Thyroid gland (tissue), 4 donors: ENCODE results near the gene CHL1.

Source experiments
- POLR2A ChIP-seq, 2 donors: fragments of 450-650 bp; IDR thresholded peaks; one replicate each; pipeline ENCODE4 v1.6.1; 2017; ENCODE audit warnings: antibody characterized with exemption in 2 of 2, mild to moderate bottlenecking in 2 of 2, moderate library complexity in 1 of 2
- TF ChIP-seq, protein P1 (sequence below), 6 experiments: fragments of 200-600 bp in 3 of 6; fragments of 450-650 bp in 3 of 6; sonication (generic) in 3 of 6; IDR thresholded peaks; one replicate each; pipeline ENCODE4 v1.5.1; 2016 to 2019; ENCODE audit warnings: antibody characterized with exemption in 6 of 6, mild to moderate bottlenecking in 2 of 6, inconsistent platforms in 1 of 6, moderate library complexity in 1 of 6

DNA sequence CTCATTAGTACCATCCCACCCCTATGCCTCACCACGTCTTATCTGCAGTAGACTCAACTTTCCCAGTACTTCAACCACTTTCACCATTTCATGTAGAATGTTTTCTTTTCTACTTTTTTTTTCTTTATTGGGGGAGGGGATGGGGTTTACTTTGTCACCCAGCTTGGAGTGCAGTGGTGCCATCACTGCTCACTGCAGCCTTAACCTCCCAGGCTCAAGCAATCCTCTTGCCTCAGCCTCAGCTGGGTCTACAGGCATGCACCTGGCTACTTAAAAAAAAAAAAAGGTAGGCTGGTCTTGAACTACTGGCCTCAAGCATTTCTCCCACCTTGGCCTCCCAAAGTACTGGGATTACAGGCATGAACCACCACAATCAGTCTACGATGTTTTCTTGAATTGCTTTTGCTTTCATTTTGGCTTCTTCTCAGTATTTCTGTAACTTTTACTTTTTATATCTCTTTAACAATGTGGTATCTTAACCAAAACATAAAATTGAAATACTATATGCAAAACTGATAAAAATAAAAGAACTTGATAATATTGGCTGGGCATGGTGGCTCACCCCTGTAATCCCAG is 44.9 kb upstream of the CHL1 start:
- TF ChIP-seq, protein P1, sequence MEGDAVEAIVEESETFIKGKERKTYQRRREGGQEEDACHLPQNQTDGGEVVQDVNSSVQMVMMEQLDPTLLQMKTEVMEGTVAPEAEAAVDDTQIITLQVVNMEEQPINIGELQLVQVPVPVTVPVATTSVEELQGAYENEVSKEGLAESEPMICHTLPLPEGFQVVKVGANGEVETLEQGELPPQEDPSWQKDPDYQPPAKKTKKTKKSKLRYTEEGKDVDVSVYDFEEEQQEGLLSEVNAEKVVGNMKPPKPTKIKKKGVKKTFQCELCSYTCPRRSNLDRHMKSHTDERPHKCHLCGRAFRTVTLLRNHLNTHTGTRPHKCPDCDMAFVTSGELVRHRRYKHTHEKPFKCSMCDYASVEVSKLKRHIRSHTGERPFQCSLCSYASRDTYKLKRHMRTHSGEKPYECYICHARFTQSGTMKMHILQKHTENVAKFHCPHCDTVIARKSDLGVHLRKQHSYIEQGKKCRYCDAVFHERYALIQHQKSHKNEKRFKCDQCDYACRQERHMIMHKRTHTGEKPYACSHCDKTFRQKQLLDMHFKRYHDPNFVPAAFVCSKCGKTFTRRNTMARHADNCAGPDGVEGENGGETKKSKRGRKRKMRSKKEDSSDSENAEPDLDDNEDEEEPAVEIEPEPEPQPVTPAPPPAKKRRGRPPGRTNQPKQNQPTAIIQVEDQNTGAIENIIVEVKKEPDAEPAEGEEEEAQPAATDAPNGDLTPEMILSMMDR (IDR thresholded peaks at IDR 0.05) = no peak
- no peak for TF ChIP-seq POLR2A (IDR thresholded peaks at IDR 0.05)
